ENCODE measurements around the gene RASD2. TPM values are rescaled to one million over a fixed set of nuclear protein-coding genes. Genes with fewer than 3 reads are reported as not detected.

Gene RASD2
- total and polyA plus RNA-seq, 10 of the 15 experiments (the other 5 are each of a cell fraction or from before 2014, with no cell fraction given): 0.03 TPM; not detected in 9

DNA sequence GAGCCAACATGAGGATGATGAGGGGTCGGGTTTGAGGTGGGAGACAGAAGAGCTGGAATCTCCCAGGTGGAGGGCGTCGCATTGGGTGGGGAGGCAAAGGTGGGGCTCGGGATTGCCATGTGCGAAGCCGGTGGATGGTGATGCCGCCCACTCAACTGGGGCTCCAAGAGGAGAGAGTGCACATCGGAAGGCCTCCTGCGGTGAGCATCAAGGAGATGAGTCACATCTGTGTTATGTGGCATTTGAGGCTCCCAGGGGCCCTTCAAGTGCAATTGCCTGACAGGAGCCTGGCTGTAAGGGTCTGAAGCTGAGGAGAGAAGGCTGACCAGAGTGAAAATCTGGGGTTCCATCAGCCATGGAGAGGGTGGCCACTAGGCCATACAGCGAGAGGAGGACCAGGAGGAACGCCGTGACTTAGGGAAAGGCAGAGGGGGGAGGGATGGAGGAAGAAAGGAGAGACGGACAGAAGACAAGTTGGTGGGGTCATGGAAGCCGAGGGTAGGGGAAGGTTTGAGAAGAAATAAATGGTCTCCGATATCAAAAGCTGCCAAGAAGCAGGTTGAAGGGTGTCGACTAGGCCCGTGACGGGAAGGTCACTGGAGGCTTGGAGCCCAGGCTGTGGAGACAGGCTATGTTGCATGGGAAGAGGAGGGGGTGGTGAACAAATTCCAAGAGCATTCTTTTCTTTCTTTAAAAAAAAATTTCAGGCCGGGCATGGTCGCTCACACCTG is 21.3 kb downstream of the RASD2 start:
- RAD21 ChIA-PET (ENCODE audit: unreplicated experiment): no interaction called here
- CTCF ChIA-PET: no interaction called here
- 32% methylated on average over 20 of the region's 20 CpGs for WGBS (ENCODE audit: insufficient coverage, insufficient replicate concordance, low lambda C conversion rate, missing lambda C conversion rate)
- H3K4me1 ChIP-seq (ENCODE audit: control insufficient read depth, insufficient read depth, low read length): no peaks in the 10 kb centered on the region
- no peak overlapping the region for H3K27ac ChIP-seq (ENCODE audit: control insufficient read depth, insufficient read depth)
- no peak overlapping the region for H3K9ac ChIP-seq (ENCODE audit: control insufficient read depth, insufficient read depth, low read length)
- FAIRE-seq (no peak), DNase-seq (ENCODE audit: low read depth, low spot score) (no peak), ATAC-seq (peak; percentile 33; the same call in 1 of the 3 replicates)
- H2AFZ ChIP-seq (ENCODE audit: control insufficient read depth, low read depth, low read length): no peak overlapping the region
- no peaks in the 10 kb centered on the region for H4K20me1 ChIP-seq (ENCODE audit: control insufficient read depth, insufficient read depth)
- H3K27me3 ChIP-seq (replicated peaks in 1 of 2; ENCODE audit: control insufficient read depth in 2 of 2, insufficient read depth in 2 of 2, low read length in 1 of 2): peaks cover 0 to 4% of the 10 kb centered on the region in 2 experiments; a peak in 2 of 4 replicates
- TF ChIP-seq NFIC (IDR thresholded peaks at IDR 0.05; ENCODE audit: low read depth, low read length) (no peak), HCFC1 (IDR thresholded peaks at IDR 0.05; ENCODE audit: low read length) (no peak), RCOR1 (conservative IDR thresholded peaks at IDR 0.05; ENCODE audit: low read depth, low read length) (no peak), PAX5 (IDR thresholded peaks at IDR 0.05; ENCODE audit: borderline replicate concordance, low read depth, low read length) (no peak), KLF5 (IDR thresholded peaks at IDR 0.05; ENCODE audit: partially characterized antibody) (no peak), NFYA (IDR thresholded peaks at IDR 0.05; ENCODE audit: borderline replicate concordance, low read depth, low read length) (no peak), CREB1 (IDR thresholded peaks at IDR 0.05; ENCODE audit: low read depth) (no peak), NR2C1 (IDR thresholded peaks at IDR 0.05) (no peak), CHD4 (IDR thresholded peaks at IDR 0.05) (no peak)
- TF ChIP-seq, protein P1, sequence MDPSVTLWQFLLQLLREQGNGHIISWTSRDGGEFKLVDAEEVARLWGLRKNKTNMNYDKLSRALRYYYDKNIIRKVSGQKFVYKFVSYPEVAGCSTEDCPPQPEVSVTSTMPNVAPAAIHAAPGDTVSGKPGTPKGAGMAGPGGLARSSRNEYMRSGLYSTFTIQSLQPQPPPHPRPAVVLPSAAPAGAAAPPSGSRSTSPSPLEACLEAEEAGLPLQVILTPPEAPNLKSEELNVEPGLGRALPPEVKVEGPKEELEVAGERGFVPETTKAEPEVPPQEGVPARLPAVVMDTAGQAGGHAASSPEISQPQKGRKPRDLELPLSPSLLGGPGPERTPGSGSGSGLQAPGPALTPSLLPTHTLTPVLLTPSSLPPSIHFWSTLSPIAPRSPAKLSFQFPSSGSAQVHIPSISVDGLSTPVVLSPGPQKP (IDR thresholded peaks at IDR 0.05; ENCODE audit: low read depth, low read length): no peak
- TF ChIP-seq, protein P2, sequence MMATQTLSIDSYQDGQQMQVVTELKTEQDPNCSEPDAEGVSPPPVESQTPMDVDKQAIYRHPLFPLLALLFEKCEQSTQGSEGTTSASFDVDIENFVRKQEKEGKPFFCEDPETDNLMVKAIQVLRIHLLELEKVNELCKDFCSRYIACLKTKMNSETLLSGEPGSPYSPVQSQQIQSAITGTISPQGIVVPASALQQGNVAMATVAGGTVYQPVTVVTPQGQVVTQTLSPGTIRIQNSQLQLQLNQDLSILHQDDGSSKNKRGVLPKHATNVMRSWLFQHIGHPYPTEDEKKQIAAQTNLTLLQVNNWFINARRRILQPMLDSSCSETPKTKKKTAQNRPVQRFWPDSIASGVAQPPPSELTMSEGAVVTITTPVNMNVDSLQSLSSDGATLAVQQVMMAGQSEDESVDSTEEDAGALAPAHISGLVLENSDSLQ (IDR thresholded peaks at IDR 0.05): no peak
- TF ChIP-seq, protein P3, sequence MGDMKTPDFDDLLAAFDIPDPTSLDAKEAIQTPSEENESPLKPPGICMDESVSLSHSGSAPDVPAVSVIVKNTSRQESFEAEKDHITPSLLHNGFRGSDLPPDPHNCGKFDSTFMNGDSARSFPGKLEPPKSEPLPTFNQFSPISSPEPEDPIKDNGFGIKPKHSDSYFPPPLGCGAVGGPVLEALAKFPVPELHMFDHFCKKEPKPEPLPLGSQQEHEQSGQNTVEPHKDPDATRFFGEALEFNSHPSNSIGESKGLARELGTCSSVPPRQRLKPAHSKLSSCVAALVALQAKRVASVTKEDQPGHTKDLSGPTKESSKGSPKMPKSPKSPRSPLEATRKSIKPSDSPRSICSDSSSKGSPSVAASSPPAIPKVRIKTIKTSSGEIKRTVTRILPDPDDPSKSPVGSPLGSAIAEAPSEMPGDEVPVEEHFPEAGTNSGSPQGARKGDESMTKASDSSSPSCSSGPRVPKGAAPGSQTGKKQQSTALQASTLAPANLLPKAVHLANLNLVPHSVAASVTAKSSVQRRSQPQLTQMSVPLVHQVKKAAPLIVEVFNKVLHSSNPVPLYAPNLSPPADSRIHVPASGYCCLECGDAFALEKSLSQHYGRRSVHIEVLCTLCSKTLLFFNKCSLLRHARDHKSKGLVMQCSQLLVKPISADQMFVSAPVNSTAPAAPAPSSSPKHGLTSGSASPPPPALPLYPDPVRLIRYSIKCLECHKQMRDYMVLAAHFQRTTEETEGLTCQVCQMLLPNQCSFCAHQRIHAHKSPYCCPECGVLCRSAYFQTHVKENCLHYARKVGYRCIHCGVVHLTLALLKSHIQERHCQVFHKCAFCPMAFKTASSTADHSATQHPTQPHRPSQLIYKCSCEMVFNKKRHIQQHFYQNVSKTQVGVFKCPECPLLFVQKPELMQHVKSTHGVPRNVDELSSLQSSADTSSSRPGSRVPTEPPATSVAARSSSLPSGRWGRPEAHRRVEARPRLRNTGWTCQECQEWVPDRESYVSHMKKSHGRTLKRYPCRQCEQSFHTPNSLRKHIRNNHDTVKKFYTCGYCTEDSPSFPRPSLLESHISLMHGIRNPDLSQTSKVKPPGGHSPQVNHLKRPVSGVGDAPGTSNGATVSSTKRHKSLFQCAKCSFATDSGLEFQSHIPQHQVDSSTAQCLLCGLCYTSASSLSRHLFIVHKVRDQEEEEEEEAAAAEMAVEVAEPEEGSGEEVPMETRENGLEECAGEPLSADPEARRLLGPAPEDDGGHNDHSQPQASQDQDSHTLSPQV (IDR thresholded peaks at IDR 0.05): no peak
- TF ChIP-seq, protein P4, sequence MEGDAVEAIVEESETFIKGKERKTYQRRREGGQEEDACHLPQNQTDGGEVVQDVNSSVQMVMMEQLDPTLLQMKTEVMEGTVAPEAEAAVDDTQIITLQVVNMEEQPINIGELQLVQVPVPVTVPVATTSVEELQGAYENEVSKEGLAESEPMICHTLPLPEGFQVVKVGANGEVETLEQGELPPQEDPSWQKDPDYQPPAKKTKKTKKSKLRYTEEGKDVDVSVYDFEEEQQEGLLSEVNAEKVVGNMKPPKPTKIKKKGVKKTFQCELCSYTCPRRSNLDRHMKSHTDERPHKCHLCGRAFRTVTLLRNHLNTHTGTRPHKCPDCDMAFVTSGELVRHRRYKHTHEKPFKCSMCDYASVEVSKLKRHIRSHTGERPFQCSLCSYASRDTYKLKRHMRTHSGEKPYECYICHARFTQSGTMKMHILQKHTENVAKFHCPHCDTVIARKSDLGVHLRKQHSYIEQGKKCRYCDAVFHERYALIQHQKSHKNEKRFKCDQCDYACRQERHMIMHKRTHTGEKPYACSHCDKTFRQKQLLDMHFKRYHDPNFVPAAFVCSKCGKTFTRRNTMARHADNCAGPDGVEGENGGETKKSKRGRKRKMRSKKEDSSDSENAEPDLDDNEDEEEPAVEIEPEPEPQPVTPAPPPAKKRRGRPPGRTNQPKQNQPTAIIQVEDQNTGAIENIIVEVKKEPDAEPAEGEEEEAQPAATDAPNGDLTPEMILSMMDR (IDR thresholded peaks at IDR 0.05 in 2 of 3, conservative IDR thresholded peaks at IDR 0.05 in 1 of 3; ENCODE audit: control insufficient read depth in 2 of 3, extremely low read depth in 1 of 3, insufficient read depth in 1 of 3, low read depth in 3 of 3, low read length in 3 of 3): no peak
- BruUV-seq (replicated peaks): no TSS peak
- no peak overlapping the region for H3K4me2 ChIP-seq (ENCODE audit: control insufficient read depth, insufficient read depth)
- no peaks in the 10 kb centered on the region for H3K79me2 ChIP-seq (ENCODE audit: control insufficient read depth, insufficient read depth, low read length)
- SMC1A ChIA-PET (ENCODE audit: uncharacterized antibody, unreplicated experiment): no interaction called here
- H3K4me3 ChIP-seq: no peak overlapping the region
- in situ Hi-C loops (cut with MboI) (no loop called here), intact Hi-C loops (cut with micrococcal nuclease; ENCODE audit: unreplicated experiment) (no loop called here)
- H3K9me3 ChIP-seq (replicated peaks; ENCODE audit: control insufficient read depth, insufficient read depth, low read length): no peaks in the 10 kb centered on the region; the same call in 2 of the 3 replicates
- POLR2A ChIA-PET: no interaction called here
- H3K36me3 ChIP-seq (ENCODE audit: control insufficient read depth in 2 of 2, insufficient read depth in 2 of 2, low read length in 1 of 2): no peaks in the 10 kb centered on the region

Data from GM12878 (cell line).